ENCODE measurements around the gene ZNF407.

Gene ZNF407

GRCh38 chr18:74856434-74856833 is 258.8 kb downstream of the ZNF407 start:
- Histone ChIP-seq H3K27ac (ENCODE audit: low read depth, low read length, severe bottlenecking) (no peak overlapping the region), H3K4me3 (ENCODE audit: extremely low read depth, insufficient read depth, low read length, poor library complexity, severe bottlenecking) (no peak overlapping the region), H3K4me1 (ENCODE audit: control insufficient read depth, insufficient read depth, low read length, poor library complexity, severe bottlenecking) (peaks cover 9% of the 10 kb centered on the region), H3K36me3 (ENCODE audit: control insufficient read depth, insufficient read depth, low read length) (no peaks in the 10 kb centered on the region), H3K9me3 (ENCODE audit: control insufficient read depth, low read length) (no peaks in the 10 kb centered on the region)

GRCh38 chr18:74856928-74857327 is 259.3 kb downstream of the ZNF407 start:
- Histone ChIP-seq H3K27ac (ENCODE audit: low read depth, low read length, severe bottlenecking) (no peak overlapping the region), H3K4me1 (ENCODE audit: control insufficient read depth, insufficient read depth, low read length, poor library complexity, severe bottlenecking) (peaks cover 10% of the 10 kb centered on the region), H3K36me3 (ENCODE audit: control insufficient read depth, insufficient read depth, low read length) (no peaks in the 10 kb centered on the region), H3K4me3 (ENCODE audit: extremely low read depth, insufficient read depth, low read length, poor library complexity, severe bottlenecking) (no peak overlapping the region), H3K9me3 (ENCODE audit: control insufficient read depth, low read length) (no peaks in the 10 kb centered on the region)
- 80 to 93% methylated on average over 1 to 5 of the region's 8 CpGs for WGBS, 2 experiments (ENCODE audit: insufficient coverage in 2 of 2)

GRCh38 chr18:74857901-74858300 is 260.2 kb downstream of the ZNF407 start:
- no CpG with 5 or more reads among the region's 1 CpG for WGBS, 2 experiments (ENCODE audit: insufficient coverage in 2 of 2)
- Histone ChIP-seq H3K9me3 (ENCODE audit: control insufficient read depth, low read length) (no peaks in the 10 kb centered on the region), H3K4me3 (ENCODE audit: extremely low read depth, insufficient read depth, low read length, poor library complexity, severe bottlenecking) (no peak overlapping the region), H3K4me1 (ENCODE audit: control insufficient read depth, insufficient read depth, low read length, poor library complexity, severe bottlenecking) (peaks cover 10% of the 10 kb centered on the region), H3K27ac (ENCODE audit: low read depth, low read length, severe bottlenecking) (no peak overlapping the region), H3K36me3 (ENCODE audit: control insufficient read depth, insufficient read depth, low read length) (no peaks in the 10 kb centered on the region)

- Histone ChIP-seq H3K9me3 (ENCODE audit: control insufficient read depth, low read length) (no peaks in the 10 kb centered on the region), H3K4me1 (ENCODE audit: control insufficient read depth, insufficient read depth, low read length, poor library complexity, severe bottlenecking) (peaks cover 10% of the 10 kb centered on the region), H3K4me3 (ENCODE audit: extremely low read depth, insufficient read depth, low read length, poor library complexity, severe bottlenecking) (no peak overlapping the region), H3K36me3 (ENCODE audit: control insufficient read depth, insufficient read depth, low read length) (no peaks in the 10 kb centered on the region), H3K27ac (ENCODE audit: low read depth, low read length, severe bottlenecking) (peak overlapping the region; percentile 64)
- whole genome bisulfite sequencing, 2 experiments (ENCODE audit: insufficient coverage in 2 of 2): 50 to 60% methylated on average over 1 to 2 of the region's 4 CpGs
Measured at GRCh38 chr18:74861154-74861553, 263.5 kb downstream of the ZNF407 start.

GRCh38 chr18:74862094-74862493 is 264.4 kb downstream of the ZNF407 start:
- Histone ChIP-seq H3K4me3 (ENCODE audit: extremely low read depth, insufficient read depth, low read length, poor library complexity, severe bottlenecking) (no peak overlapping the region), H3K9me3 (ENCODE audit: control insufficient read depth, low read length) (no peaks in the 10 kb centered on the region), H3K4me1 (ENCODE audit: control insufficient read depth, insufficient read depth, low read length, poor library complexity, severe bottlenecking) (peaks cover 10% of the 10 kb centered on the region), H3K27ac (ENCODE audit: low read depth, low read length, severe bottlenecking) (no peak overlapping the region), H3K36me3 (ENCODE audit: control insufficient read depth, insufficient read depth, low read length) (no peaks in the 10 kb centered on the region)
- 86 to 100% methylated on average over 2 to 4 of the region's 4 CpGs for WGBS, 2 experiments (ENCODE audit: insufficient coverage in 2 of 2)

GRCh38 chr18:74866577-74866976 is 268.9 kb downstream of the ZNF407 start:
- Histone ChIP-seq H3K36me3 (ENCODE audit: control insufficient read depth, insufficient read depth, low read length) (no peaks in the 10 kb centered on the region), H3K9me3 (ENCODE audit: control insufficient read depth, low read length) (no peaks in the 10 kb centered on the region), H3K4me3 (ENCODE audit: extremely low read depth, insufficient read depth, low read length, poor library complexity, severe bottlenecking) (no peak overlapping the region), H3K27ac (ENCODE audit: low read depth, low read length, severe bottlenecking) (no peak overlapping the region), H3K4me1 (ENCODE audit: control insufficient read depth, insufficient read depth, low read length, poor library complexity, severe bottlenecking) (peaks cover 5% of the 10 kb centered on the region)
- no CpG with 5 or more reads among the region's 3 CpGs for WGBS, 2 experiments (ENCODE audit: insufficient coverage in 2 of 2)

GRCh38 chr18:74868461-74868860 is 270.8 kb downstream of the ZNF407 start:
- no peak overlapping the region for H3K27ac ChIP-seq (ENCODE audit: low read depth, low read length, severe bottlenecking)
- peaks cover 5% of the 10 kb centered on the region for H3K4me1 ChIP-seq (ENCODE audit: control insufficient read depth, insufficient read depth, low read length, poor library complexity, severe bottlenecking)
- no peaks in the 10 kb centered on the region for H3K36me3 ChIP-seq (ENCODE audit: control insufficient read depth, insufficient read depth, low read length)
- H3K9me3 ChIP-seq (ENCODE audit: control insufficient read depth, low read length): no peaks in the 10 kb centered on the region
- H3K4me3 ChIP-seq (ENCODE audit: extremely low read depth, insufficient read depth, low read length, poor library complexity, severe bottlenecking): no peak overlapping the region
- 81 to 87% methylated on average over 3 of the region's 4 CpGs for WGBS, 2 experiments (ENCODE audit: insufficient coverage in 2 of 2)

- no peak overlapping the region for H3K4me3 ChIP-seq (ENCODE audit: extremely low read depth, insufficient read depth, low read length, poor library complexity, severe bottlenecking)
Measured at GRCh38 chr18:74869904-74870863, 272.5 kb downstream of the ZNF407 start.

GRCh38 chr18:74870950-74871349 is 273.3 kb downstream of the ZNF407 start:
- H3K4me1 ChIP-seq (ENCODE audit: control insufficient read depth, insufficient read depth, low read length, poor library complexity, severe bottlenecking): peaks cover 5% of the 10 kb centered on the region
- WGBS, 2 experiments (ENCODE audit: insufficient coverage in 2 of 2): 67 to 73% methylated on average over 5 of the region's 5 CpGs
- H3K4me3 ChIP-seq (ENCODE audit: extremely low read depth, insufficient read depth, low read length, poor library complexity, severe bottlenecking): no peak overlapping the region
- no peaks in the 10 kb centered on the region for H3K9me3 ChIP-seq (ENCODE audit: control insufficient read depth, low read length)
- no peaks in the 10 kb centered on the region for H3K36me3 ChIP-seq (ENCODE audit: control insufficient read depth, insufficient read depth, low read length)
- no peak overlapping the region for H3K27ac ChIP-seq (ENCODE audit: low read depth, low read length, severe bottlenecking)

More at GRCh38 chr18:74869904-74870863, 272.5 kb downstream of the ZNF407 start:
- H3K27ac ChIP-seq (ENCODE audit: low read depth, low read length, severe bottlenecking): no peak overlapping the region
- 100% methylated on average over 2 of the region's 5 CpGs; no CpG with 5 or more reads in 1 of the 2 experiments for WGBS, 2 experiments (ENCODE audit: insufficient coverage in 2 of 2)
- H3K4me1 ChIP-seq (ENCODE audit: control insufficient read depth, insufficient read depth, low read length, poor library complexity, severe bottlenecking): peaks cover 5% of the 10 kb centered on the region
- no peaks in the 10 kb centered on the region for H3K9me3 ChIP-seq (ENCODE audit: control insufficient read depth, low read length)
- H3K36me3 ChIP-seq (ENCODE audit: control insufficient read depth, insufficient read depth, low read length): no peaks in the 10 kb centered on the region

- Histone ChIP-seq H3K4me3 (ENCODE audit: extremely low read depth, insufficient read depth, low read length, poor library complexity, severe bottlenecking) (no peak overlapping the region), H3K4me1 (ENCODE audit: control insufficient read depth, insufficient read depth, low read length, poor library complexity, severe bottlenecking) (peaks cover 5% of the 10 kb centered on the region), H3K27ac (ENCODE audit: low read depth, low read length, severe bottlenecking) (no peak overlapping the region), H3K36me3 (ENCODE audit: control insufficient read depth, insufficient read depth, low read length) (no peaks in the 10 kb centered on the region), H3K9me3 (ENCODE audit: control insufficient read depth, low read length) (no peaks in the 10 kb centered on the region)
- 78 to 80% methylated on average over 1 to 3 of the region's 3 CpGs for WGBS, 2 experiments (ENCODE audit: insufficient coverage in 2 of 2)
Measured at GRCh38 chr18:74873629-74874028, 276.0 kb downstream of the ZNF407 start.

- WGBS, 2 experiments (ENCODE audit: insufficient coverage in 2 of 2): 76 to 81% methylated on average over 5 of the region's 5 CpGs
- no peak overlapping the region for H3K27ac ChIP-seq (ENCODE audit: low read depth, low read length, severe bottlenecking)
- no peaks in the 10 kb centered on the region for H3K36me3 ChIP-seq (ENCODE audit: control insufficient read depth, insufficient read depth, low read length)
- no peak overlapping the region for H3K4me3 ChIP-seq (ENCODE audit: extremely low read depth, insufficient read depth, low read length, poor library complexity, severe bottlenecking)
- no peaks in the 10 kb centered on the region for H3K9me3 ChIP-seq (ENCODE audit: control insufficient read depth, low read length)
- peaks cover 5% of the 10 kb centered on the region for H3K4me1 ChIP-seq (ENCODE audit: control insufficient read depth, insufficient read depth, low read length, poor library complexity, severe bottlenecking)
Measured at GRCh38 chr18:74874351-74874750, 276.7 kb downstream of the ZNF407 start.

Measured in mesodermal cell (in vitro differentiated cells).